ENCODE data around the gene HIRA.
"Not testable (repeated sequence)": the region's sequence is repeated elsewhere in the genome, so short reads cannot be mapped to it uniquely, and the experiment has no call there.

Gene HIRA

GRCh38 chr22:19463491-19464469 lies 32.2 kb upstream of the HIRA start:
- no peak for DNase-seq (ENCODE audit: low read depth in 2 of 2)

GRCh38 chr22:19463008-19463407 lies 31.5 kb upstream of the HIRA start:
- no peak for DNase-seq (ENCODE audit: low read depth in 2 of 2)

- DNase-seq (ENCODE audit: low read depth in 2 of 2): no peak
Observed at GRCh38 chr22:19461506-19461905, 30.0 kb upstream of the HIRA start.

- DNase-seq (ENCODE audit: low read depth in 2 of 2): no peak
Observed at GRCh38 chr22:19460036-19460435, 28.5 kb upstream of the HIRA start.

GRCh38 chr22:19457828-19458428 lies 26.4 kb upstream of the HIRA start:
- no peak for DNase-seq (ENCODE audit: low read depth in 2 of 2)

- DNase-seq (ENCODE audit: low read depth in 2 of 2): no peak
Observed at GRCh38 chr22:19456541-19456940, 25.0 kb upstream of the HIRA start.

GRCh38 chr22:19455585-19456370 lies 24.2 kb upstream of the HIRA start:
- DNase-seq (ENCODE audit: low read depth in 2 of 2): no peak

- no peak for DNase-seq (ENCODE audit: low read depth in 2 of 2)
Observed at GRCh38 chr22:19455033-19455432, 23.5 kb upstream of the HIRA start.

- no peak for DNase-seq (ENCODE audit: low read depth in 2 of 2)
Observed at GRCh38 chr22:19454156-19454555, 22.6 kb upstream of the HIRA start.

GRCh38 chr22:19453718-19454117 lies 22.2 kb upstream of the HIRA start:
- DNase-seq (ENCODE audit: low read depth in 2 of 2): no peak

- DNase-seq (ENCODE audit: low read depth in 2 of 2): no peak
Observed at GRCh38 chr22:19451570-19451969, 20.0 kb upstream of the HIRA start.

GRCh38 chr22:19450363-19451175 lies 19.0 kb upstream of the HIRA start:
- DNase-seq (ENCODE audit: low read depth in 2 of 2): no peak

GRCh38 chr22:19449422-19449767 lies 17.9 kb upstream of the HIRA start:
- no peak for DNase-seq (ENCODE audit: low read depth in 2 of 2)

GRCh38 chr22:19448739-19449421 lies 17.3 kb upstream of the HIRA start:
- no peak for DNase-seq (ENCODE audit: low read depth in 2 of 2)

GRCh38 chr22:19448076-19448607 lies 16.6 kb upstream of the HIRA start:
- no peak for DNase-seq (ENCODE audit: low read depth in 2 of 2)

GRCh38 chr22:19447330-19448075 lies 16.0 kb upstream of the HIRA start, which contains the start of gene C22orf39:
Gene C22orf39, minus strand, starts transcription at chr22:19447711. Its CDS starts 23 bp downstream, at chr22:19447688.
- peak; percentile 62 to 71 for DNase-seq (ENCODE audit: low read depth in 2 of 2)

GRCh38 chr22:19446603-19447329 lies 15.2 kb upstream of the HIRA start:
- DNase-seq (ENCODE audit: low read depth in 2 of 2): no peak

GRCh38 chr22:19445279-19445982 lies 13.9 kb upstream of the HIRA start:
- DNase-seq (ENCODE audit: low read depth in 2 of 2): not testable (repeated sequence)

All from stimulated activated CD4-positive, alpha-beta T cell treated with anti-CD3 and anti-CD28 coated beads, Interleukin-1b, Interleukin-23, amount 100 ng/mL, for 1 hour (primary cell).